Naive thymus-derived CD4-positive, alpha-beta T cell (primary cell): Measurements from ENCODE around the gene ADGRL2. TPM values are rescaled to one million over a fixed set of nuclear protein-coding genes. Genes with fewer than 3 reads are reported as not detected.

Experiments
- ATAC-seq: fragments of 150-1000 bp; cut with Tn5 transposase; 2 replicates; pipeline ENCODE4 v1.10.0; 2021; ENCODE audit warnings: mild to moderate bottlenecking, moderate library complexity
- CTCF ChIA-PET: fragments of 350-600 bp; sonication (Branson Sonifier 250); formaldehyde crosslinking; loops from one replicate; lab custom pipeline; 2021; ENCODE audit warnings: antibody characterized with exemption; lab: Charles Lee
- POLR2A ChIA-PET: fragments of 350-600 bp; sonication (Branson Sonifier 250); formaldehyde crosslinking; loops from one replicate; lab custom pipeline; 2021; ENCODE audit warnings: antibody characterized with exemption, inconsistent platforms; lab: Charles Lee
- DNase-seq, 9 donors: peaks; one replicate each; pipeline versions ENCODE4 v3.0.0 to v3.0.0-alpha.2; 2020 to 2022; ENCODE audit warnings: mixed read lengths in 1 of 9
- H3K27ac ChIP-seq: one replicate; pipeline ENCODE4 v1.7.0; 2013; ENCODE audit warnings: mild to moderate bottlenecking, low read depth, low read length, moderate library complexity
- H3K27me3 ChIP-seq, 2 donors: one replicate each; pipeline ENCODE4 v1.7.0; 2013; ENCODE audit warnings: low read length in 2 of 2, mild to moderate bottlenecking in 2 of 2, moderate library complexity in 2 of 2; ENCODE audit not compliant: control insufficient read depth in 2 of 2, insufficient read depth in 2 of 2
- H3K36me3 ChIP-seq, 3 experiments: 1 replicate in 2 of 3; 2 replicates in 1 of 3; pipeline ENCODE4 v1.7.0; 2013; ENCODE audit warnings: low read length in 3 of 3, mild to moderate bottlenecking in 3 of 3, moderate library complexity in 1 of 3; ENCODE audit not compliant: insufficient read depth in 3 of 3, control insufficient read depth in 2 of 3
- H3K4me1 ChIP-seq, 2 donors: one replicate each; pipeline ENCODE4 v1.7.0; 2013; ENCODE audit warnings: low read length in 2 of 2, mild to moderate bottlenecking in 2 of 2, moderate library complexity in 1 of 2; ENCODE audit not compliant: control insufficient read depth in 2 of 2, insufficient read depth in 2 of 2
- H3K4me3 ChIP-seq: 2 replicates; pipeline ENCODE4 v1.7.0; 2013; ENCODE audit warnings: mild to moderate bottlenecking, low read length
- H3K9me3 ChIP-seq, 3 experiments: 1 replicate in 2 of 3; 2 replicates in 1 of 3; pipeline ENCODE4 v1.7.0; 2013; ENCODE audit warnings: low read length in 3 of 3; ENCODE audit not compliant: control insufficient read depth in 2 of 3
- H3K27ac Mint-ChIP-seq, 9 donors: one replicate each; pipeline ENCODE4 v1.8.0; 2020 to 2022; ENCODE audit warnings: mixed read lengths in 9 of 9, mild to moderate bottlenecking in 8 of 9, moderate library complexity in 5 of 9, inconsistent platforms in 2 of 9
- H3K27me3 Mint-ChIP-seq, 5 donors: one replicate each; pipeline ENCODE4 v1.8.0; 2021 to 2022; ENCODE audit warnings: mixed read lengths in 5 of 5, mild to moderate bottlenecking in 1 of 5
- H3K36me3 Mint-ChIP-seq, 5 donors: one replicate each; pipeline ENCODE4 v1.8.0; 2020 to 2022; ENCODE audit warnings: mixed read lengths in 5 of 5, mild to moderate bottlenecking in 3 of 5, inconsistent platforms in 1 of 5
- H3K4me1 Mint-ChIP-seq, 7 donors: one replicate each; pipeline ENCODE4 v1.8.0; 2020 to 2022; ENCODE audit warnings: mixed read lengths in 7 of 7, mild to moderate bottlenecking in 3 of 7, inconsistent platforms in 1 of 7
- H3K4me3 Mint-ChIP-seq, 10 donors: one replicate each; pipeline ENCODE4 v1.8.0; 2020 to 2022; ENCODE audit warnings: mild to moderate bottlenecking in 10 of 10, mixed read lengths in 10 of 10, moderate library complexity in 6 of 10, inconsistent platforms in 2 of 10
- H3K9me3 Mint-ChIP-seq, 11 donors: one replicate each; pipeline ENCODE4 v1.8.0; 2020 to 2022; ENCODE audit warnings: mixed read lengths in 11 of 11, mild to moderate bottlenecking in 4 of 11, inconsistent platforms in 1 of 11, moderate library complexity in 1 of 11
- intact Hi-C, 2 donors: fragments of 100-400 bp; cut with micrococcal nuclease; formaldehyde crosslinking; loops; one replicate each; pipeline ENCODE4 v1.15.1; 2023
- polyA plus RNA-seq, 2 donors: library from polyadenylated mRNA; unstranded; fragments of 300-500 nt; fragmentation: Illumina TruSeq; gene quantifications; one replicate each; pipeline ENCODE4 v1.2.3, GENCODE V29; 2021
- total RNA-seq, 6 experiments: library from RNA in 5 of 6; stranded (reverse) in 5 of 6; gene quantifications; 1 replicate in 5 of 6; 2 replicates in 1 of 6; pipeline ENCODE4 v1.2.3 and lab custom pipeline; 2021 to 2026

Gene ADGRL2
- total and polyA plus RNA-seq, 7 experiments from 2014 or later = not detected

DNA sequence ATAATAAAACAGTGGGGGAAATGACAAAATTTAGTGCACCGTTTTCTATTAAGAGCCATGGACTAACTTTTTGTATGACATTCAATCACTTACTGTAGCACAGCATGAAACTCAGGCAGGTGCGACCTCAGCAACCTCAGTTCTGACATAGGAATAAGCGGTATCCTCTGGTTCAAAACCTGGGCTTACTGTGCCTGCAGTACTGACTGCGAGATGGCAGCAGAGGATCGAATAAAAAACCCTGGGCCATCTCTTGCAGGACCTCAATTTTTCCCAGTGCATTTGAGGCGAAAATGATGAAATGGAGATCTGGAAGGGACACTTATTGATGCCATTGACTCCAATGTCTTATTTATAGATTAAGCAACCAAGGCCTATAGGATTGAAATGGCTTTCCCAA, 214.7 kb downstream of the ADGRL2 start:
- no peaks in the 10 kb centered on the region for H3K36me3 Mint-ChIP-seq
- no peaks in the 10 kb centered on the region for H3K27me3 ChIP-seq
- H3K27ac Mint-ChIP-seq = no peak overlapping the region
- no peak overlapping the region for H3K4me3 ChIP-seq
- no peaks in the 10 kb centered on the region for H3K4me1 ChIP-seq
- ATAC-seq (no peak), DNase-seq (no peak)
- intact Hi-C loops = no loop called here
- no peaks in the 10 kb centered on the region for H3K4me1 Mint-ChIP-seq
- peaks cover 0 to 5% (median 0%) of the 10 kb centered on the region in 5 donors for H3K27me3 Mint-ChIP-seq
- H3K27ac ChIP-seq = no peak overlapping the region
- no peaks in the 10 kb centered on the region for H3K36me3 ChIP-seq
- H3K4me3 Mint-ChIP-seq = no peak overlapping the region
- peaks cover 0 to 9% (median 0%) of the 10 kb centered on the region in 11 donors for H3K9me3 Mint-ChIP-seq
- CTCF ChIA-PET = no interaction called here
- H3K9me3 ChIP-seq = no peaks in the 10 kb centered on the region
- POLR2A ChIA-PET = no interaction called here

GRCh38 chr1:82018319-82018718, 217.6 kb downstream of the ADGRL2 start:
- intact Hi-C loops = no loop called here
- Mint-ChIP-seq H3K27me3 (peaks cover 0 to 5% (median 0%) of the 10 kb centered on the region in 5 donors), H3K27ac (no peak overlapping the region), H3K9me3 (peaks cover 0 to 9% (median 2%) of the 10 kb centered on the region in 11 donors), H3K4me1 (no peaks in the 10 kb centered on the region), H3K4me3 (no peak overlapping the region), H3K36me3 (no peaks in the 10 kb centered on the region)
- ChIA-PET POLR2A (no interaction called here), CTCF (no interaction called here)
- Histone ChIP-seq H3K27ac (no peak overlapping the region), H3K4me3 (no peak overlapping the region), H3K9me3 (no peaks in the 10 kb centered on the region), H3K4me1 (no peaks in the 10 kb centered on the region), H3K27me3 (no peaks in the 10 kb centered on the region), H3K36me3 (no peaks in the 10 kb centered on the region)
- DNase-seq = no peak
- ATAC-seq = no peak

- ATAC-seq = no peak
- CTCF ChIA-PET = no interaction called here
These were observed 218.8 kb downstream of the ADGRL2 start for GRCh38 chr1:82019508-82019907.

GRCh38 chr1:82030830-82031229, 230.1 kb downstream of the ADGRL2 start:
- no peaks in the 10 kb centered on the region for H3K9me3 ChIP-seq

More at GRCh38 chr1:82019508-82019907, 218.8 kb downstream of the ADGRL2 start:
- Histone ChIP-seq H3K27ac (no peak overlapping the region), H3K4me3 (no peak overlapping the region), H3K9me3 (no peaks in the 10 kb centered on the region), H3K36me3 (no peaks in the 10 kb centered on the region), H3K27me3 (no peaks in the 10 kb centered on the region), H3K4me1 (no peaks in the 10 kb centered on the region)
- DNase-seq = no peak
- Mint-ChIP-seq H3K27me3 (peaks cover 0 to 5% (median 0%) of the 10 kb centered on the region in 5 donors), H3K9me3 (peaks cover 0 to 9% (median 2%) of the 10 kb centered on the region in 11 donors), H3K4me1 (no peaks in the 10 kb centered on the region), H3K27ac (no peak overlapping the region), H3K4me3 (no peak overlapping the region), H3K36me3 (no peaks in the 10 kb centered on the region)
- intact Hi-C loops = no loop called here
- POLR2A ChIA-PET = no interaction called here

DNA sequence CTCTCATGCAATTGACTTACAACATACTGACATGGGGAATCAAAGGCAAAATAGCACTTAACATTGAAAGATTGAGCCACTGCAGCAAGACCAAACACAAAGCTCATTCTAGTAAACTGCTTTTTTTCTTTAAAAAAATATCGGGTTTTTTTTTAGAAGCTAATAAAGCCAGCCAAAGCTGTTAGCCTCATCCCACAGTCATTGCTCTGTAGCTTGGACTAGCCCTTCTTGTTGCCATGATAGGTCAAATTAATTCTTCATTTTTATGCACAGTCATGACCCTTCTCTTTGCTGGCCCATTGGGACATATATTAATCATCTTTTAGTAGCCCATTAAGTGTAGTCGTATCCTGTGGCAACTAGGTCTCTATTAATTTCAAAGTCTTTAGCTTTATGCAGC, 231.3 kb downstream of the ADGRL2 start:
- no peaks in the 10 kb centered on the region for H3K4me1 Mint-ChIP-seq
- H3K27ac Mint-ChIP-seq = no peak overlapping the region
- H3K36me3 Mint-ChIP-seq = no peaks in the 10 kb centered on the region
- Histone ChIP-seq H3K36me3 (no peaks in the 10 kb centered on the region), H3K27me3 (no peaks in the 10 kb centered on the region), H3K9me3 (no peaks in the 10 kb centered on the region), H3K4me1 (no peaks in the 10 kb centered on the region), H3K27ac (no peak overlapping the region), H3K4me3 (no peak overlapping the region)
- intact Hi-C loops = no loop called here
- ChIA-PET POLR2A (no interaction called here), CTCF (no interaction called here)
- DNase-seq (no peak), ATAC-seq (no peak)
- H3K4me3 Mint-ChIP-seq = no peak overlapping the region
- peaks cover 0 to 4% (median 0%) of the 10 kb centered on the region in 11 donors for H3K9me3 Mint-ChIP-seq
- H3K27me3 Mint-ChIP-seq = peaks cover 0 to 4% (median 0%) of the 10 kb centered on the region in 5 donors

More at GRCh38 chr1:82030830-82031229, 230.1 kb downstream of the ADGRL2 start:
- H3K36me3 Mint-ChIP-seq = no peaks in the 10 kb centered on the region
- H3K4me3 ChIP-seq = no peak overlapping the region
- no peak overlapping the region for H3K27ac ChIP-seq
- intact Hi-C loops = no loop called here
- no peaks in the 10 kb centered on the region for H3K4me1 ChIP-seq
- ATAC-seq (no peak), DNase-seq (no peak)
- H3K4me1 Mint-ChIP-seq = no peaks in the 10 kb centered on the region
- no peak overlapping the region for H3K4me3 Mint-ChIP-seq
- ChIA-PET CTCF (no interaction called here), POLR2A (no interaction called here)
- peaks cover 0 to 4% (median 0%) of the 10 kb centered on the region in 5 donors for H3K27me3 Mint-ChIP-seq
- H3K9me3 Mint-ChIP-seq = peaks cover 0 to 3% (median 0%) of the 10 kb centered on the region in 11 donors
- no peaks in the 10 kb centered on the region for H3K36me3 ChIP-seq
- H3K27me3 ChIP-seq = no peaks in the 10 kb centered on the region
- H3K27ac Mint-ChIP-seq = no peak overlapping the region

GRCh38 chr1:82034812-82035211, 234.1 kb downstream of the ADGRL2 start:
- H3K27me3 Mint-ChIP-seq = peaks cover 0 to 2% (median 0%) of the 10 kb centered on the region in 5 donors
- H3K27me3 ChIP-seq = no peaks in the 10 kb centered on the region
- no peaks in the 10 kb centered on the region for H3K4me1 ChIP-seq
- H3K27ac ChIP-seq = no peak overlapping the region
- peaks cover 0 to 4% (median 0%) of the 10 kb centered on the region in 11 donors for H3K9me3 Mint-ChIP-seq
- no peak overlapping the region for H3K27ac Mint-ChIP-seq
- ChIA-PET CTCF (no interaction called here), POLR2A (no interaction called here)
- DNase-seq = no peak
- no peak overlapping the region for H3K4me3 Mint-ChIP-seq
- intact Hi-C loops = no loop called here
- no peaks in the 10 kb centered on the region for H3K36me3 Mint-ChIP-seq
- H3K36me3 ChIP-seq = no peaks in the 10 kb centered on the region
- no peaks in the 10 kb centered on the region for H3K9me3 ChIP-seq
- no peak overlapping the region for H3K4me3 ChIP-seq
- no peak for ATAC-seq
- H3K4me1 Mint-ChIP-seq = no peaks in the 10 kb centered on the region
